HG03342 (cell line): Measurements from ENCODE around the gene SCD.

Source experiments
- ATAC-seq: cut with Tn5 transposase; IDR thresholded peaks from one replicate; pipeline ENCODE4 v1.9.1; 2021; ENCODE audit warnings: mild to moderate bottlenecking, moderate library complexity; ENCODE audit not compliant: unreplicated experiment

The SCD gene

DNA sequence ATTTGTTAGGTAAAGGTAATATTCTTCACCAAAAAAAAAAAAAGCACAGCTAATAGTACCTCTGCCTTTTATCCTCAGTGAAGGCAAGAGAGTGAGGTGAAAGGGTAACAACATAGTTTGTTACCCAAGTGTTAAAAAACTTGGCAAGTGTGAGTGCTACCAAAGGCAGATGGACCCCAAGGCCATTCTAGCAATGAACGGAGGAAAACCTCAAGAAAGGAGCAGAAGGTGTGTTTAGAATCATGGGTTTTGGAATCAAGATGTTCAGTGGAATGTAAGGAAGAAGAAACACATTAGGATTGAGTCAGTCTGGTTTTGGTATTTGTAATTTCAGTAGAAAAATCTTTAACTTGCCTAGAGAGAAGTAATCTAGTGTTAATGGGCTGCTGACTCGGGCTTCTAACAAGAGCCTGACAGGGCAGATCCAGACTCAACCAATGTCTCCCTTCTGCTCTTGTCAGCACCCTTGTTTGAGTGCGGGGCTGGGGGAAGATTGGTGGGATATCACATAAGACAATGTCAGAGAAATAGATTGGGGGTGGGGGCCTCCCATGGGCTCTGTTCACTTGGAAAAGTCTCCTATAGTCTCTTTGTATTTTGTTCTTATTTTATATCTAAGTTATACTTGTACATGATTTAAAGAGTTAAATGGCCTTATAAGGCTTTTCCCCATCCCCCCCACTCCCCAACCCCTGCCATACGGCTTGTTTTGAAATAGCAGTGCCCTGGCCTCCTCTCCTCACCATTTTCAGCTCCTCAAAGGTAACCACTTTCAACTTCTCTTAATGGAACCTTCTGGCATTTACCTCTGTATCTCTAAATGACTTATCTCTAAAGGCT lies 44.4 kb downstream of the SCD start:
- ATAC-seq, result no peak

DNA sequence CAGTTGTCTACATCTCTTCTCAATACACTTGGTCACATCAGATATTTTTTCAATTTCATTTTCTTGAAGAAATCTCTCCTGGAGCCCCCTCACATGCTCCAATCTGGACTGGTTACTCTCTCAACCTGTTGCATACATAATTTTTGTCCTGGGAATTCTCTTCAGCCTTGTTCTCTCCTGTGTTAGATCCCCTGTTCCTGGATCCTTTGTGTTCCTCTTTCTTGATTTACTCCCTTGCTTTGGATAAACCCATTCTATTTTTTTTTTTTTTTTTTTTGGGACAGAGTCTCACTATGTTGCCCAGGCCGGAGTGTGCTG lies 45.6 kb downstream of the SCD start:
- no peak for ATAC-seq

- no peak for ATAC-seq
Observed at GRCh38 chr10:100395626-100396025, 48.6 kb downstream of the SCD start.

GRCh38 chr10:100396605-100397004 lies 49.6 kb downstream of the SCD start:
- ATAC-seq, result no peak

DNA sequence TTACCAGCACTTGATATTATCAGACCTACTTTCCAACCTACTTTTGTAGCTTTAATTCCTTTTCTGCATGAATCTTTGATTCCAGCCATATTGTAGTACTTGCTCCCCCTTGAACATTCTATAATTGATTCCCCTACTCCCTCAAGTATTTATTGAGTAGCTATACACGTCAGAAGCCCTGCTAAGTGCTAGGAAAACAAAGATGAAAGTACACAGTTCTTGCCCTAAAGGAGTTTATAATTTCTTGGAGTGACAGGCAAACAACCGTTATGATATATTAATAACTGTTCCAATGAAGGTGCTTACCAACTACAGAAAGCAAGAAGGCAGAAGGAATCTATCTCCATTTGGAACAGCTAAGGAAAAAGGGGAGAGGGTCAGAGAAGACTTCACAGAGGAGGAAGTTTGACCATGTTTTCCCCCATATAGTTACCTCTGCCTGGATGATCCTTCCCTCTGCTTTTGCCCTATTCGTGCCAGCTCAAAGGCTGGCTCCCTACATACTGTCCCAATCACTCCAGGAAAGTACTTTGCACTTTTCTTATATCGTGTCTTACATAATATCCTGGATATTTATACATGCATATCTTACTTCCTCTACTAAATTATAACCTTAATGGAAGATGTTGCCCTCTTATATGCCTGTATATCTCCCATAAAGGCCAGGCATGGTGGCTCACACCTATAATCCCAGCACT lies 54.7 kb downstream of the SCD start:
- no peak for ATAC-seq

- ATAC-seq, result no peak
Observed at GRCh38 chr10:100403734-100404133, 56.7 kb downstream of the SCD start.

GRCh38 chr10:100413173-100413572 lies 66.1 kb downstream of the SCD start:
- no peak for ATAC-seq
